ENCODE results near the gene F10.

Gene F10

DNA sequence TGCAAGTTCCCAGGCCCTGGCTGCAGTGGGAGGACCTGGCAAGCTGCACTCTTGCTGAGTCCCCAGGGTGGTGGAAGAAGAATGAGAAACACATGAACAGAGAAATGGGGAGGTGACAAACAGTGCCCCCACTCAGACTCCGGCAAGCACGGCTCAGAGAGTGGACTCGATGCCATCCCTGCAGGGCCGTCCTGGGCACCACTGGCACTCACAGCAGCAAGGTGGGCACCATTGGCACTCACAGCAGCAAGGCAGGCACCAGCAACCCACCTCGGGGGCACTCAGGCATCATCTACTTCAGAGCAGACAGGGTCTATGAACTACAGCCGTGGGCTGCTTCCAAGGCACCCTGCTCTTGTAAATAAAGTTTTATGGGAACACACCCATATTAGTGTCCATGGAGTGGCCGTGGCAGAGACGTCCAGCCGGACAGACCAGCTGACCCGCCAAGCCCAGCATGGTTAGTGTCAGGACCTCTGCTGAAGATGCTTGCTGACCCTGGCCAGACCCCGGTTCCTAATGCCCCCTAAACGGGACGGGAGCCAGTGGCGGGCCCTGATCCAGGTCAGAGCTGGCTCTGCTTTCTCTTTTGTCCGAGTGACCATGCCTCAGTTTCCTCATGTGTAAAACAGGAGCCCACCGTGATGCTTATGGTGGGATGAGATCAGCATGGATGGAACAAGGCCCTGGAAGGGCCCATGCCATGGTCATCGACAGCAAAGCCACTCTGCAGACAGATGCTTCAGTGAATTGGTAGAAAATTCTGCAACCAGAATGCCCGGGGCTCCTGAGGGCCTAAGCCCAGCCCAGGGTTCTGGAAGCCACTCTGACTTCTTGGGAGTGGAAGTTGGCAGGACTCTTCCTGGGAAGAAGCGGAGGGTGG lies 2.1 kb upstream of the F10 start:
- no peaks in the 10 kb centered on the region for H3K36me3 ChIP-seq (ENCODE audit: control insufficient read depth, insufficient read depth, low read length)
- TF ChIP-seq, protein P1, sequence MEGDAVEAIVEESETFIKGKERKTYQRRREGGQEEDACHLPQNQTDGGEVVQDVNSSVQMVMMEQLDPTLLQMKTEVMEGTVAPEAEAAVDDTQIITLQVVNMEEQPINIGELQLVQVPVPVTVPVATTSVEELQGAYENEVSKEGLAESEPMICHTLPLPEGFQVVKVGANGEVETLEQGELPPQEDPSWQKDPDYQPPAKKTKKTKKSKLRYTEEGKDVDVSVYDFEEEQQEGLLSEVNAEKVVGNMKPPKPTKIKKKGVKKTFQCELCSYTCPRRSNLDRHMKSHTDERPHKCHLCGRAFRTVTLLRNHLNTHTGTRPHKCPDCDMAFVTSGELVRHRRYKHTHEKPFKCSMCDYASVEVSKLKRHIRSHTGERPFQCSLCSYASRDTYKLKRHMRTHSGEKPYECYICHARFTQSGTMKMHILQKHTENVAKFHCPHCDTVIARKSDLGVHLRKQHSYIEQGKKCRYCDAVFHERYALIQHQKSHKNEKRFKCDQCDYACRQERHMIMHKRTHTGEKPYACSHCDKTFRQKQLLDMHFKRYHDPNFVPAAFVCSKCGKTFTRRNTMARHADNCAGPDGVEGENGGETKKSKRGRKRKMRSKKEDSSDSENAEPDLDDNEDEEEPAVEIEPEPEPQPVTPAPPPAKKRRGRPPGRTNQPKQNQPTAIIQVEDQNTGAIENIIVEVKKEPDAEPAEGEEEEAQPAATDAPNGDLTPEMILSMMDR (IDR thresholded peaks at IDR 0.05; ENCODE audit: insufficient read depth, low read length, poor library complexity, severe bottlenecking) = no peak
- H3K27me3 ChIP-seq (replicated peaks; ENCODE audit: control insufficient read depth, insufficient read depth, low read length) = no peaks in the 10 kb centered on the region; the same call in 1 of the 2 replicates
- DNase-seq (ENCODE audit: extremely low read depth, insufficient read length) = no peak
- no peak overlapping the region for H3K4me3 ChIP-seq (replicated peaks; ENCODE audit: low read depth, low read length)

- no peak for DNase-seq (ENCODE audit: extremely low read depth, insufficient read length)
- no peak overlapping the region for H3K4me3 ChIP-seq (replicated peaks; ENCODE audit: low read depth, low read length)
- no peaks in the 10 kb centered on the region for H3K36me3 ChIP-seq (ENCODE audit: control insufficient read depth, insufficient read depth, low read length)
- H3K27me3 ChIP-seq (replicated peaks; ENCODE audit: control insufficient read depth, insufficient read depth, low read length) = no peaks in the 10 kb centered on the region; the same call in 1 of the 2 replicates
- TF ChIP-seq, protein P1 (IDR thresholded peaks at IDR 0.05; ENCODE audit: insufficient read depth, low read length, poor library complexity, severe bottlenecking) = no peak
Observed at GRCh38 chr13:113121183-113121927, 1.2 kb upstream of the F10 start.

DNA sequence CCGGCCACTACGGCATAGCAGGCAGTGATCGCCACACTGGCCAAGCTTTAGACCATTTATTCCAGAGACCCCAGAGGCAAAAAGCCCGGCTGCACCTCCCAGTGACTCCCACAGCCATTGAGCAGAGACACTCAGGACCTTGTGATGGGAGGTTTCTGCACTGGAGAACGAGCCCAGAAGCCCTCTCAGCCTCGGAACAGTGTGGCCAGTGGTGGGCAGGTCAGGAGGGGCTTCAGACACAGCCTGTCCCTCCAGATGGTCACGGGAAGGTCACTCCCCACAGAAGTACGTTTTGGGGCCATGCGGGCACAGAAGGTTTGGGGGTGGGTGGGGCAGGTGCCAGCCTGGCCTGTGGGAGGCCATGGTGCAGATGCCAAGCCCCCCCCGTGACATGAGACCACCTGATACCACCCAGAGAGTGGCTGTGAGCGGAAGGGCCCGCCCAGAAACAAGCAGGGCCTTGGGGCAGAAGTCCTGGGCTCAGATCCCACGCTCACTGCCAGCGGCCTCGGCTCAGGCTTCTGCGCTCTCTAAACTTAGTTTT lies 599 bp upstream of the F10 start:
- DNase-seq (ENCODE audit: extremely low read depth, insufficient read length) = no peak
- H3K4me3 ChIP-seq (replicated peaks; ENCODE audit: low read depth, low read length) = no peak overlapping the region
- TF ChIP-seq, protein P1 (IDR thresholded peaks at IDR 0.05; ENCODE audit: insufficient read depth, low read length, poor library complexity, severe bottlenecking) = no peak

DNA sequence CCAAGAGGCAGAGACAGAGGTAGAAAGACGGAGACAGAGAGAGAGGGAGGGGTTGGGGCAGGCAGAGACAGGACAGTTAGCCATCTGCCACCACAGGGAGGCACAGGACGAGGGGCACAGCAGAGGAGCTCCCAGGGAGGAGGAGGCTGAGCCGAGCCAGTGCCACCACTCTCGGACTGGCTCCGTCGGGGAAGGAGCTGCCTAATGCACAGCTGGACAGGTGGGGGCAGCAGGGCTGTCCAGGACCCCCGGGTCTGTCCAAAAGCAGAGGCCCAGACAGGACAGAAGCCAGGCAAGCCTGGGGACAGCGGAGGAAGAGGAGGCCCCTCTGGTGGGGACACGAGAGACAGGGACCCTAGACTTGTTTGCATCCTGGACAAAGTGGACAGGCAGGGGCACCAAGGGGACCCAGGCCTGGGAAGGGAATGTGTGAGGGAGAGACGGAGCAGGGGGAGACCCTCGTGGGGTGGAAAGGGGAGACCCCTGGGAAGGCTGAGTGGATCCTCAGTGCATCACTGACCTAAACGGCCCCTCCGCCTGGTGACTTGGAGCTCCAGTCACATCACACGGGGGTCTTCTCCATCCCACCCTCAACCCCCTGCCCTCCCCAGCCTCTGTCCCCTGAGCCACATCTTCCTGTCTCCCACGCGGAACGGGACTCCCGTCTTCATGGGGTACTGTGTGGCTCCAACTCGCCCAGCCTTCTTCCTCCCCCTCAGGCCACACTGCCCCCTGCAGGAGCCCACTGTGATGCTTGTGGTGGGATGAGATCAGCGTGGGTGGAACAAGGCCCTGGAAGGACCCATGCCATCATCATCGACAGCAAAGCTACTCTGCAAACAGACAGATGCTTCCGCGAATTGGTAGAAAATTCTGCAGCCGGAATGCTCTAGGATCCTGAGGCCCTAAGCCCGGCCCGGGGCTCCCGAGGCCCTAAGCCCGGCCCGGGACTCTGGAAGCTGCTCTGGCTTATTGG lies 915 bp downstream of the F10 start:
- TF ChIP-seq, protein P1 (IDR thresholded peaks at IDR 0.05; ENCODE audit: insufficient read depth, low read length, poor library complexity, severe bottlenecking) = peak; percentile 48
- Histone ChIP-seq H3K4me3 (replicated peaks; ENCODE audit: low read depth, low read length) (no peak overlapping the region), H3K27me3 (replicated peaks; ENCODE audit: control insufficient read depth, insufficient read depth, low read length) (no peaks in the 10 kb centered on the region; the same call in 1 of the 2 replicates), H3K36me3 (ENCODE audit: control insufficient read depth, insufficient read depth, low read length) (no peaks in the 10 kb centered on the region)
- DNase-seq (ENCODE audit: extremely low read depth, insufficient read length) = no peak

More for the DNA sequence above, 599 bp upstream of the F10 start:
- Histone ChIP-seq H3K27me3 (replicated peaks; ENCODE audit: control insufficient read depth, insufficient read depth, low read length) (no peaks in the 10 kb centered on the region; the same call in 1 of the 2 replicates), H3K36me3 (ENCODE audit: control insufficient read depth, insufficient read depth, low read length) (no peaks in the 10 kb centered on the region)

All from GM06990 (cell line).